Cardiac septum (tissue), 1 donor: ENCODE results near the gene GRAMD2B. TPM values are rescaled to one million over a fixed set of nuclear protein-coding genes. Genes with fewer than 3 reads are reported as not detected.
A peak's percentile ranks its signal among the peaks of the same experiment; 100 is the strongest.
"Not testable (repeated sequence)": the region's sequence is repeated elsewhere in the genome, so short reads cannot be mapped to it uniquely, and the experiment has no call there.

ENCODE experiments used
- DNase-seq: peaks from one replicate; pipeline ENCODE4 v3.0.0-alpha.2; 2020; ENCODE audit warnings: low spot score
- intact Hi-C: fragments of 100-400 bp; cut with DNase I; formaldehyde crosslinking; loops from one replicate; pipeline ENCODE4 v1.14.0; 2022
- long read RNA-seq: library from polyadenylated mRNA; unstranded; transcript quantifications from one replicate; pipeline ENCODE4 v2.0.0, GENCODE V29; 2021
- total RNA-seq: library from RNA; stranded (reverse); fragmentation: NEBNext Ultra II Directional; extraction: Animal tissue kit (Norgen Biotek cat#: 25700); gene quantifications from one replicate; pipeline ENCODE4 v1.2.1, GENCODE V29; 2021
- donor health status: DM: no; HTN: no; CAD: no.

GRAMD2B gene, protein sequence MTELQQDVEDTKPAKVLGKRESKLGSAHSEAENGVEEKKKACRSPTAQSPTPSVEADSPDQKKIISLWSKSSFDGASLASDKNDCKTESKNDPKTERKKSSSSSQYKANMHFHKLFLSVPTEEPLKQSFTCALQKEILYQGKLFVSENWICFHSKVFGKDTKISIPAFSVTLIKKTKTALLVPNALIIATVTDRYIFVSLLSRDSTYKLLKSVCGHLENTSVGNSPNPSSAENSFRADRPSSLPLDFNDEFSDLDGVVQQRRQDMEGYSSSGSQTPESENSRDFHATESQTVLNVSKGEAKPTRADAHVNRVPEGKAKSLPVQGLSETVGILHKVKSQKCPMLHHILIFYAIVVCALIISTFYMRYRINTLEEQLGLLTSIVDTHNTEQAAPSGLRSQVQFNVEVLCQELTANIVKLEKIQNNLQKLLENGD
- total RNA-seq = 33.4 TPM
- long read RNA-seq, transcript GRAMD2B-201 (14 exons, 3,175 nt) = minor isoform, 11 of 54 reads
- long read RNA-seq, transcript GRAMD2B-218 (15 exons, 2,977 nt) = major isoform, 18 of 54 reads
- long read RNA-seq, partial matches to known transcripts = 6 of 54 reads
- long read RNA-seq, other reads (novel, unspliced or antisense) = 19 of 54 reads

DNA sequence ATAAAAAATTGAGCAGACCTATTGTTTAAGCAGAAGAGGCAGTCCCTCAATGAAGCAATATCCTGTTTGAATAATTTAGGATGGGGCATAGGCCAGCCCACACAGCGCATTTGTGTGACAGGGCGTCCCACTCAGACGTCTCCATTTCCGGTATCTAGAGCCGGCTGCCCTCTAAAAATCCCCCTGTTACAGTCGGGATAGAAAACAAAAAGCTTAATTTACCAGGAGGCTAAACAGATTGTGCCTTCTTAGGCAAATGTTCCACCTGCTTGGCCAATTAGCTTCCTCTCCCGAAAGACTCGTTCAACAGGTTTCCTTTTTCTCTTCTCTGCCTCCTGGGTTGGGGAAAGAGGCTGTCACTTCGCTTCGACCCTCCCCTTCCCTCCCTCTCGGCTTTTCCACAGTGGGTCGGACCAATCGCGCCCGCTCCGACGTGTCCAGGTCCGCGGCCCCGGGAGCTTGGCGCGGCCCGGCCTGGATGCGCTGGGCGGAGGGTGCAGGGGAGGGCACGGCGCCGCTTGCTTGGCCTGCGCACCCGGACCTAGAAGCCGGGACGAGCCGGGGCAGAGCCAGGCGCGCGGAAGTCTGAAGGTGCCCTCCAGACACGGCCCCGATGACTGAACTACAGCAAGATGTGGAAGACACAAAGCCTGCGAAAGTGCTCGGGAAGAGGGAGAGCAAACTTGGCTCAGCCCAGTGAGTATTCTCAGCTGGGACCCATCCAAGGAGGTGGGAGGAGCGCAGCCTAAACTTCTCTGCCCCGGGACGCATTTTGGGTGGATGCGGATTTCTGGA lies at the start of gene GRAMD2B:
Gene GRAMD2B, plus strand, starts transcription at position 416 of the 795 bp plus-strand sequence. Its CDS starts 198 bp downstream, at position 614.
- intact Hi-C loops = loop anchor here (1.0 to 5.0 kb wide), 3 partner anchors 9 to 114 kb away; no protein-coding TSS in a partner anchor
- DNase-seq = peak; percentile 89

DNA sequence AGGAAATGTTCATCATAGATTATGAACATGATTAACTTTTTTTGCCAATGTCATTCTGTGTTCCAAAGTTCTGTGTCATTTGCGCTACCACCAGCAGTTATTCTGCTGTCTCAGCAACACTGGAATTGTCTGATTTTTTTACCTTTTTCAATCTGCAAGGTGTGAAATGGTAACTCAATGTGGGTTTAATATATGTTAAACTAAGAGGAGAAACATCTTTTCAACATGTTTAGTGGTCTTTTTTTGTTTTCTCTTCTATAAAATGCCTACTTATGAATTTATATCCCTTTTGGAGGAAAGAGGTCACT lies 49.1 kb upstream of the GRAMD2B start:
- DNase-seq = no peak
- intact Hi-C loops = no loop called here

DNA sequence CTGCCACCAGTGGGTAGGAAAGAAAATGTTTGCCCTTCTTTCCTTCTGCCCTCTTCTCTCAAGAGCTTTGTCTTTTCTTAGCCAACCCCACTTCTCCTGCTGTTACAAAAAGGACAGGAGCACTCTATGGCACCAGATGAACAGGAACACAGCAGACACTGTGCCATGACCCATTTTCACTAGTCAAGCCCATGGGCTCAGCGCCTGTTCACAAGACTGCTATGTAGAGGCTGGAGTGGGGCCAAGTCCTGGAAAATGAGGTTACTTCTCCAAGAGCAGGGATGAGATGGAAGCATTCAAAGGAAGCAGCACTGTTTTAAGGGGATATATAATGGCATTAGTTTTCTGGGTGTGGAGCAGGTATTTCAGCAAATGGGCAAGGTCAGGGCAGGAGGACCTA lies 46.8 kb upstream of the GRAMD2B start:
- no peak for DNase-seq
- intact Hi-C loops = no loop called here

DNA sequence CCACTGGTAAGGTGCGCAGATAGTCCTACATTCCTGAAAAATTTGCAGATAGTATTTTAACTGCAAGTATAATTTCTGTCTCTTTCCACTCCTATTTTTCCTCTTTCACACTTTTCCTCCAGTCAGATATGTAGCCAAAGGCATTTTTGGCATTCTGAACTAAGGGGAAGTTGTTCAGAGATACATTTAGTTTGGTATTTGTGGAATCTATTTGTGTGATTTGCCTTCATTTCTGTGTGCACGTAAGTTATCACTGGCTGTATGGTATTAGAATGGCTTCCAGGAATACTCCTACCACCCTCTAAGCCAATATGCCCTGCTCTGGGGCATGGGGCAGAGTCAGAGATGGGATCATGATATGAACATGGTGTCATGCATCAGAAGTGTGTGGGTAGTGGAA lies 45.8 kb upstream of the GRAMD2B start:
- no peak for DNase-seq
- intact Hi-C loops = no loop called here

DNA sequence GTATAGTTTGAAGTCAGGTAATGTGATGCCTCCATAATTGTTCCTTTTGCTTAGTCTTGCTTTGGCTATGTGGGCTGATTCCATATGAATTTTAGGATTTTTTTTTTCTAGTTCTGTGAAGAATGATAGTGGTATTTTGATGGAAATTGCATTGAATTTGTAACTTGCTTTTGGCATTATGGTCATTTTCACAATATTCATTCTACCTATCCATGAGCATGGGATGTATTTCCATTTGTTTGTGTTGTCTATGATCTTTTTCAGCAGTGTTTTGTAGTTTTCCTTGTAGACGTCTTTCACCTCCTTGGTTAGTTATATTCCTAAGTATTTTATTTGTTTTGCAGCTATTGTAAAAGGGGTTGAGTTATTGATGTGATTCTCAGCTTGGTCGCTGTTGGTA lies 42.9 kb upstream of the GRAMD2B start:
- DNase-seq, intact Hi-C loops: not testable (repeated sequence)

DNA sequence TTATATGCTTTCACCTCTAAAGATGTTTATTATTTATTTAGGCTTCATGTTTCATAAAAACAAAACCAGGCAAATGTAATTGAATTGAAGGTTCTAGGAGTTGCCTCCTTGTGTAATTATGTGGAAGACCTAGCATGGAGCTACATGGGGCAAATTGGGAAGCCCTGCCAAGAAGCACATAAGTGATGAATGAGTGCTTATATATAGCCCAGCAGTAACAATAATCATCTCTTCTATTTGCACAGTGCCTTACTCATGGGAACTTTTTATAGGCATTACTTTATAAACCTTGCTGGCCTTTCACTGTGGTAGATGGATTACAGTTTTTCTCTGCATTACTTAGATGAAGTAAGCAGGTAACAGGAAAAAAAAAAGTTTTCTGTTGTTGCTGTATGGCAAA lies 40.0 kb upstream of the GRAMD2B start:
- intact Hi-C loops = no loop called here
- no peak for DNase-seq

DNA sequence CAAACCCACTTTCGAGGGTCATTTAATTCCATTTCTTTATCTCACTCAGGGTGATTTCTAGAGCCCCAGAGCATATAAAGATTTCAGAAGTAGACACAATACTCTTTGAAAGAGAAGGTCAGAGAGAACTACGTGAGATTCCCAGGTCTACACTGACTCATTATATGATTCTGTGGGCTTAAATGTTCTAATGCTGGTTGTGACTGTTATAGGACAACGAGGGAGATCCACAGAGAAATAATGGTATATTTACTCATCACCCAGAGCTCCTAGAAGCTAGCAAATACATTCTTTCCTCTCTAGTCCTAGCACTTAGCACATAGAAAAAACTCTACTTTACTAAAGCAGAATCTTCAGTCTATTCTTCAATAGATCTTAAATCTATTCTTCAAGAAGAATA lies 39.4 kb upstream of the GRAMD2B start:
- intact Hi-C loops = no loop called here
- DNase-seq = no peak

DNA sequence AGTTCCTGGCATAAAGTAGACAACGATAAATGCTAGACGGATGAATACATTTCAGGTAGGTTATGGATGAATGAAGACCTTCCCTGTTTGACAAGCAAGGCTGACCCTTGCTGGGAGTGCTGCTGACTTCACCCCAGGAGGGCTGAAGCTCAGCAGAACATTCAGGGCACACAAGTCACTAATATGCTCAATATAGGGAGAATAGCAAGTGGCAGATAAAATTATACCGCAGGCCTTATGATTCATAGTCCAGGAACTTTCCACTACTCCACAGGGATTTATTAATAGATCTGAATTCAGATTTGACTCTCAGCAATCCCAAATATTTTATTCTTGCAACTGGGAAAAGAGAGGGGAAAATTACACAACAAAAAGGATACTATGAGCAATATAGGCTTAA lies 38.2 kb upstream of the GRAMD2B start:
- DNase-seq = no peak
- intact Hi-C loops = no loop called here

DNA sequence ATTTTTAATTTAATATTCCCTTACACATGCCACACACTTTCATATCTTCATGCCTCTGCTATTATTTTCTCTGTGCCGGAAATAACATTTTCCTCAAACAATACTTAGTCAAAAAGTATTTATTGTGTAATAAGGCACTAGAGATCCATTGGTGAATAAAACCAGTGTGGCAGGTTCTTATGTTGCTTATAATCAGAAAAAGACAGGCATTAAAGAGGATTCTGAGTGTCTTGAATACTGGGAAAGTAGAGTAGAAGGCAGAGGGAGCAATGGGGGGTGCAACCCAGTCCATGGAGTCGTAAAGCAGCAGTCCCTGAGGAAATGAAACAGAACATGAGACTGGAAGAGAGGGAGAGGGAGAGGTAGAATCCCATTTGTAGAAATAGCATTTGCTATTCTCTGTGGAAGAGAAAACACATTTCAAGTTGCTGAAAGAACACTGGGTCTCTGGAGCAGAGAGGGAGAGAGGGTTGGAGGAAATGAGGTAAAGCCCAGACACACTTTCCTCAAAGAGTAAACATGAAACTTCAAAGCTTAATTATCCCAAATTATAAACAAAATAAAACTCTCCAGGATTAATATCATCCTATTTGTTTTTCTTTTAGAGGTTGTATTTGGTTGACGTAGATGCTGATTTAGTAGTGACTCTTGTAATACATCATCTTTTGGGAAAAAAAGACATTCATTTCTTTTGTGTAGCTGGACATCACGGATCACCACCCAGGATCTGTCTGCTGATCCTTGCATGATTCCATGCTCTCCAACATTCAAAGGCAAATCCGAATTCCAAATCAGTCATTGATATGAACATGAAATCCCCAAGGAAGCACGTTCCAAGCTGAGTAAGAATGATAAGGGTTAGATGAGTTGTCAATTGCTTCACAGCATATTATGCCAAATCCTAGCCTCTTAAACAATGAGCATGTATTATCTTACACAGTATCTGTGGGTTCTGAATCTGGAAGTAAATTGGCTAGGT lies 37.4 kb upstream of the GRAMD2B start:
- no peak for DNase-seq
- intact Hi-C loops = no loop called here

DNA sequence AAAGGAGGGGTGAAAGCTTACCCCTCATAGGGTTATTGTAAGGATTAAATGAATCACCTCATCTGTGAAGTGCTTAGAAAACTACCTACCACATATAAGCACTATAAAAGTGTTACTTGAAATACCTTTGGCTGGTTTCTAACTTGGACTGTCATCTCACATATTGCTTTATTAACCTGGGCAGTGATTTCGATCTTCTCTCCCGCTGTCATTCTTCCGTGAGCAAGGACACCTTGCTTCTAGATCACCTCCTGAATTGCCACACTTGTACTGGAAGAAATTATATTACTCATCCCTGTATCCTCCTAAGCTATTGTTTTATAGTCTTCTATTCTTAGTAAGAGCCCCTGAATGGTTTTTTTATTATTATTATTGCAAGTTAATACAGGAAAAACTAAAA lies 34.0 kb upstream of the GRAMD2B start:
- intact Hi-C loops = no loop called here
- DNase-seq = no peak

DNA sequence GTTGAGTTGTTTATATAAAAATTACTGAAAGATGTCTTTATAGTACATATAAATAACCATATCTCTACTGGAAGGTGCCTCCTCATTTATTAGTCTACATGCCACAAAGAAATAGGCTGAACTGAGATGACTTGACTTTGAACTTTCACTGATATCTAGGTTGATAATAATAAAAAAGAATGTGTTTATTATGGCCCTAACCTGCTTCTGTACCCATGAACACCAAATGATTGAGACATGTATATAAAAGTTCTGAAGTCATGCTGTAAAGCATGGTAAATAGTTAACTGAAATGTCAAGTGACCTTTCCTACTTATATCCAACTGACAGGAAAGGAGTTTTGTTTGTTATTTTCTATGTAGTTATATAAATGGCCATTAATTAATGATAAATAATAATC lies 33.2 kb upstream of the GRAMD2B start:
- DNase-seq = no peak
- intact Hi-C loops = no loop called here

DNA sequence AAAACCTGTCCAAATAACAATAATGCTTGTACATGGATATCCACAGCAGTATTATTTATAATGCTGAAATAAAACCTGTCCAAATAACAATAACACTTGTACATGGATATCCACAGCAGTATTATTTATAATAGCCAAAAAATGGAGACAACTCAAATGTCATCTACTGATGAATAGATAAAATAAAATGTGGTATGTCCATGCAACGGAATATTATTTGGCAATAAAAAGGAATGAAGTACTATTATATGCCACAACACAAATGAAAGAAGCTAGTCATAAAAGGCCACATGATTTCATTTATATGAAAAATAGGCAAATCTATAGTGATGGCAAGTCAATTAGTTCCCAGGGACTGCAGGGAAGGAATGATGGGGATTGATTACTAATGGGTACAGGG lies 31.8 kb upstream of the GRAMD2B start:
- no peak for DNase-seq
- intact Hi-C loops = no loop called here

DNA sequence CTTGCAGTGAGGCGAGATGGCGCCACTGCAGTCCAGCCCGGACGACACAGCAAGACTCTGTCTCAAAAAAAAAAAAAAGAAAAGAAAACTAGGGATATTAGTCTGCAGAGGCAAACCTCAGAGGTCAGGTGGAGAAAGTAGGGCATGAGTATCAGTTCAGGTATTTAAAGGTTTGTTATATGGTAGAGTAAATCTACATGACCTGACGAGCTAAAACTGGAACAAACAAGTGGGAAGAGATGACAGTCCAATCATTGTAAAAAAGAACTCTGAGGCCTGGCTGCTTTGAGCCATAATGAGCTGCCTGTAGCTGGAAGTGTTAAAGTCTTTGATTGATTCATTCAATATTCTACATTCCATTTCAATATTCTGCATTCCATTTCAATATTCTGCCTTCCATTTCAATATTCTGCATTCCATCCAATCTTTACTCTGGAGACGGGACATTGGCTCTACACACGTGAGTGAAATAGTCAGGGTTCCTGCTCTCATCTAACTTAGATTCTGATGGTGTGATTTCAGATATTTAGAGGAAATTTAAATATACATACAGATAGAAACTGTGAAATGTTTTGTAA lies 28.9 kb upstream of the GRAMD2B start:
- intact Hi-C loops = no loop called here
- DNase-seq = no peak

DNA sequence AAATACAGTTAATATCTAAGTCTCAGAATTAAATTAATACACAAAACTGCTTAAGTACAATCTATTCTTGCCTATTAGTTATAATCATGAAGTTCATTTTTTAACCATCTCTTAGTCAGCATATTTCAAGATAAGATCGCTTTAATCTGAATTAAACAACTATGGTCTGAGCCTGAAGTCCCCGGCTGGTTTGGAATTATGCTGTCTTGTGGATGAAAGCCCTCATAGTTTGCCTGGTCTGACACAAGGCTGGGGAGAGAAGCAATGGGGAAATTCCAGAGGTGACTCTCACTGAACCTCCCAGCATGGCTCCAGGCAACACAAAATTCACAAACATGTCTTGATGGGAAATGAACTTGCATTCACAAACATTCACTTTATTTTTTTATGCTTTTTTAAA lies 28.0 kb upstream of the GRAMD2B start:
- DNase-seq = no peak
- intact Hi-C loops = no loop called here

DNA sequence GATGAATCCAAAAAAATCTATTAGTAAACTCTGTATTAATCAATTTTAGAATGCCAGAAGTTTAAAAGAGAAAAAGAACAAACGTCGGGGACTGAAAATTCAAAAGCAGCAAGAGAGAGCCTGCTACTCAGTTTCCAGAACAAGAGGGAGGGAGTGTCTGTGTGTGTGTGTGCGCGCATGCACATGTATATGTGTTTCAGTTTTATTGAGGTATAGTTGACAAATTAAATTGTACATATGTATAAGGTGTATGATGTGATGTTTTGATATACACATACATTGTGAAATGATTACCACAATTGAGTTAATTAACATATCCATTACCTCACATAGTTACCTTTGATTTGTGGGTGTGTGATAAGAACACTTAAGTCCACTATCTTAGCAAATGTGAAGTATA lies 27.6 kb upstream of the GRAMD2B start:
- no peak for DNase-seq
- intact Hi-C loops = no loop called here

DNA sequence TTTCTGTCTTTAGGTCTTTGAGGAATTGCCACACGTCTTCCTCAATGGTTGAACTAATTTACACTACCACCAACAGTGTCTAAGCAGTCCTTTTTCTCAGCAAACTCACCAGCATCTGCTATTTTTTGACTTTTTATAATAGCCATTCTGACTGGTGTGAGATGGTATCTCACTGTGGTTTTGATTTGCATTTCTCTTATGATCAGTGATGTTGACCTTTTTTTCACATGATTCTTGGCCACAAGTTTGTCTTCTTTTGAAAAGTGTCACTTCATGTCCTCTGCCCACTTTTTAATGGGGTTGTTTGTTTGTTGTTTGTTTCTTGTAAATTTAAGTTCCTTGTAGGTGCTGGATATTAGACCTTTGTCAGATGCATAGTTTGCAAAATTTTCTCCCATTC lies 26.5 kb upstream of the GRAMD2B start:
- intact Hi-C loops, DNase-seq: not testable (repeated sequence)

DNA sequence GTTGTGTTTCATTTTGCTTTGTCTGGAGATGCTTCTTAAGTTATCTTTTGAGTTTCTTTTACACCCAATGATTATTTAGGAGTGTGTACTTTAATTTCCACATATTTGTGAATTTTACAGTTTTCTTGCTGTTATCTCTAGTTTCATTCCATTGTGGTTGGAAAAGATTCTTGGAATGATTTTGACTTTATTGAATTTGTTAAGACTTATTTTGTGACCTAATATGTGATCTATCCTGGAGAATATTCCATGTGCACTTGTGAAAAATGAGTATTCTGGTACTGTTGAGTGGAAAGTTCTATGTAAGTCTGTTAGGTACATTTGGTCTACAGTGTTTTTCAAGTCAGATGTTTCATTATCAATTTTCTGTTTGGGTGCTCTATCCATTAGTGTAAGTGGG lies 24.4 kb upstream of the GRAMD2B start:
- no peak for DNase-seq
- intact Hi-C loops = no loop called here

DNA sequence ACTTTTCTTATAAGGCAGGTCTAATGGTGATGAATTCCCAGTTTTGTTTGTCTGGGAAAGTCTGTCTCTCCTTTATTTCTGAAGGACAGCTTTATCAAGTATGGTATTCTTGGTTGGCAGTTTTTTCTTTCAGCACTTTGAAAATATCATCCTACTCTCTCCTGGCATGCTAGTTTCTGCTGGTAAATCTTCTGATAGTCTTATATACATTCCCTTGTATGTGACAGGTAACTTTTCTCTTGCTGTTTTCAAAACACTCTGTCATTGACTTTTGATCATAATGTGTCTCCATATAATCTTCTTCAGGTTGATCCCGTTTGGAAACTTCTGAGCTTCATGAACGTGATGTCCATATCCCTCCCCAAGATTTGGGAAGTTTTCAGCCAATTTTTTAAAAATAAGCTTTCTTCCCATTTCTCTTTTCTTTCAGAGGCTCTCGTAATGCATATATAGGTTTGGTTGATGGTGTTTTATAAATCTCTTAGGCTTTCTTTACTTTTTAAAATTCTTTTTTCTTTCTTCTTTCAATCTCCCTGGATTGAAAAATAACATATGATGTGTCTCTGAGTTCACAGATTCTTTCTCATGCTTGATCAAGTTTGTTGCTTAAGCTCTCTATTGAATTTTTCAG lies 22.5 kb upstream of the GRAMD2B start:
- no peak for DNase-seq
- intact Hi-C loops = no loop called here
